PC-9 (cell line): ENCODE data around the gene TMEM17. TPM values are rescaled to one million over a fixed set of nuclear protein-coding genes. Genes with fewer than 3 reads are reported as not detected.

ENCODE experiments used
- BruUV-seq: library from RNA; stranded (reverse); fragments of 400-500 nt; replicated peaks from 2 replicates; lab custom pipeline; 2021; lab: Mats Ljungman, UMichigan
- CTCF ChIA-PET: fragments of 300-600 bp; sonication (Branson Sonifier 250); formaldehyde crosslinking; loops from one replicate; lab custom pipeline; 2022; ENCODE audit warnings: antibody characterized with exemption; lab: Charles Lee
- POLR2A ChIA-PET: fragments of 300-600 bp; sonication (Branson Sonifier 250); formaldehyde crosslinking; loops from one replicate; lab custom pipeline; 2022; ENCODE audit warnings: antibody characterized with exemption; ENCODE audit not compliant: unreplicated experiment; lab: Charles Lee
- DNase-seq, 2 experiments: peaks; one replicate each; pipeline versions ENCODE4 v3.0.0 to v3.0.0-alpha.2; 2015 to 2022; ENCODE audit warnings: mixed read lengths in 1 of 2
- H2AFZ ChIP-seq: fragments of 200-600 bp; sonication (generic); 2 replicates; pipeline ENCODE4 v1.8.1; 2017; ENCODE audit warnings: antibody characterized with exemption
- H3F3A ChIP-seq: fragments of 200-600 bp; sonication (generic); 2 replicates; pipeline ENCODE4 v1.8.1; 2017; ENCODE audit warnings: antibody characterized with exemption, mild to moderate bottlenecking, low read depth; ENCODE audit not compliant: insufficient read depth
- H3K27ac ChIP-seq: fragments of 200-600 bp; sonication (generic); 2 replicates; pipeline ENCODE4 v1.6.1; 2016; ENCODE audit warnings: mixed run types
- H3K27me3 ChIP-seq: fragments of 200-600 bp; sonication (generic); 2 replicates; pipeline ENCODE4 v1.6.1; 2016; ENCODE audit warnings: low read depth, mixed run types; ENCODE audit not compliant: insufficient read depth
- H3K36me3 ChIP-seq: fragments of 200-600 bp; sonication (generic); 2 replicates; pipeline ENCODE4 v1.6.1; 2016; ENCODE audit warnings: low read depth, mixed run types
- H3K4me1 ChIP-seq: fragments of 200-600 bp; sonication (generic); replicated peaks from 2 replicates; pipeline ENCODE4 v1.6.1; 2016; ENCODE audit warnings: mixed run types; ENCODE audit not compliant: insufficient read depth
- H3K4me2 ChIP-seq: fragments of 200-600 bp; sonication (generic); 2 replicates; pipeline ENCODE4 v1.6.1; 2017; ENCODE audit warnings: mixed run types
- H3K4me3 ChIP-seq: fragments of 200-600 bp; sonication (generic); 2 replicates; pipeline ENCODE4 v1.6.1; 2016; ENCODE audit warnings: mixed run types
- H3K79me2 ChIP-seq: fragments of 200-600 bp; sonication (generic); 2 replicates; pipeline ENCODE4 v1.6.1; 2017; ENCODE audit warnings: low read depth, mixed run types
- H3K9me2 ChIP-seq: fragments of 200-600 bp; sonication (generic); 2 replicates; pipeline ENCODE4 v1.8.1; 2017; ENCODE audit warnings: mild to moderate bottlenecking; ENCODE audit not compliant: insufficient read depth
- H3K9me3 ChIP-seq: fragments of 200-600 bp; sonication (generic); 2 replicates; pipeline ENCODE4 v1.8.1; 2016; ENCODE audit warnings: low read depth; ENCODE audit not compliant: insufficient read depth
- H4K20me1 ChIP-seq: fragments of 200-600 bp; sonication (generic); 2 replicates; pipeline ENCODE4 v1.8.1; 2017; ENCODE audit not compliant: insufficient read depth
- EZH2 ChIP-seq: fragments of 200-600 bp; sonication (generic); IDR thresholded peaks from 2 replicates; pipeline ENCODE4 v1.8.0; 2017; ENCODE audit warnings: antibody characterized with exemption, low read depth
- intact Hi-C: fragments of 100-400 bp; cut with micrococcal nuclease; formaldehyde crosslinking; loops from one replicate; pipeline ENCODE4 v1.10.0; 2022; ENCODE audit not compliant: unreplicated experiment
- total RNA-seq: library from RNA; stranded (reverse); gene quantifications from 2 replicates; pipeline ENCODE4 v1.2.3, GENCODE V29; 2021
- TF ChIP-seq, protein P1 (sequence below): fragments of 200-600 bp; sonication (generic); conservative IDR thresholded peaks from 2 replicates; pipeline ENCODE4 v1.6.1; 2017; ENCODE audit warnings: mixed run types, antibody characterized with exemption, mild to moderate bottlenecking, moderate library complexity

TMEM17 gene
- total RNA-seq, 1 experiment from 2014 or later, result 11.0 TPM

DNA sequence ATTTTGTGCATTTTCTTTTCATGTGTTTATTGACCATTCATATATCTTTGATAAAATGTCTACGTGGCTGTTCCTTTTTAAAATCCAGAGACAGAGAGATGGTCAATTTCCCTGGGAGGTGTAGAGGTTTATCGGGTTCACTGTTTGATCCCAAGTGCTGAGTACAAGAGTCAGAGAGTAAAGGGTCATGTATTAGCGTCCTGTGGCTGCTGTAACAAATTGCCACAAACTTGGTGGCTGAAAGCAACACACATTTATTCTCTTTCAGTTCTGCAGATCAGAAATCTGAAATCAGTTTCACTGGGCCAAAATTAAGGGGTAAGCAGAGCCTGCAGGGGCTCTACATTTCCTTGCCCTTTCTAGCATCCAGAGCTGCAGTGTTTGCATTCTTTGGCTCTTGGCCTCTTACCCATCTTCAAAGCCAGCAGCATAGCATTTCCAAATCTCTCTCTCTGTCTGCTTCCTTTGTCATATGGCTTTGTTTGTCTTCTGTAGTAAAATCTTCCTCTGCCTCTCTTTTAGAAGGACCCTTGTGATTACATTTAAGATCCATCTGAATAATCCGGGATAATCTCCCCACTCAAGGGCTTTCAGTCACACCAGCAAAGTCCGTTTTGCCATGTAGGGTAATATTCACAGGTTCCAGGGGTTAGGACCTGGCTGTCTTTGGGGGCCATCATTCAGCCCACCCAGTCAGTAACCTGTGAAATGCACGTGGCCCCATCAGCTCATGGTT, 49.9 kb downstream of the TMEM17 start:
- Histone ChIP-seq H3K9me2 (no peaks in the 10 kb centered on the region), H4K20me1 (no peaks in the 10 kb centered on the region), H3K4me1 (peaks cover 16% of the 10 kb centered on the region), H3F3A (no peaks in the 10 kb centered on the region), H3K27me3 (no peaks in the 10 kb centered on the region), H2AFZ (no peak overlapping the region), H3K9me3 (no peaks in the 10 kb centered on the region), H3K4me2 (peak overlapping the region; percentile 89), H3K27ac (peak overlapping the region; percentile 72), H3K79me2 (no peaks in the 10 kb centered on the region), H3K36me3 (no peaks in the 10 kb centered on the region), H3K4me3 (no peak overlapping the region; the same call in 1 of the 2 replicates)
- TSS peak; percentile 30 for BruUV-seq
- POLR2A ChIA-PET, result no interaction called here
- TF ChIP-seq EZH2, result no peak
- TF ChIP-seq, protein P1, sequence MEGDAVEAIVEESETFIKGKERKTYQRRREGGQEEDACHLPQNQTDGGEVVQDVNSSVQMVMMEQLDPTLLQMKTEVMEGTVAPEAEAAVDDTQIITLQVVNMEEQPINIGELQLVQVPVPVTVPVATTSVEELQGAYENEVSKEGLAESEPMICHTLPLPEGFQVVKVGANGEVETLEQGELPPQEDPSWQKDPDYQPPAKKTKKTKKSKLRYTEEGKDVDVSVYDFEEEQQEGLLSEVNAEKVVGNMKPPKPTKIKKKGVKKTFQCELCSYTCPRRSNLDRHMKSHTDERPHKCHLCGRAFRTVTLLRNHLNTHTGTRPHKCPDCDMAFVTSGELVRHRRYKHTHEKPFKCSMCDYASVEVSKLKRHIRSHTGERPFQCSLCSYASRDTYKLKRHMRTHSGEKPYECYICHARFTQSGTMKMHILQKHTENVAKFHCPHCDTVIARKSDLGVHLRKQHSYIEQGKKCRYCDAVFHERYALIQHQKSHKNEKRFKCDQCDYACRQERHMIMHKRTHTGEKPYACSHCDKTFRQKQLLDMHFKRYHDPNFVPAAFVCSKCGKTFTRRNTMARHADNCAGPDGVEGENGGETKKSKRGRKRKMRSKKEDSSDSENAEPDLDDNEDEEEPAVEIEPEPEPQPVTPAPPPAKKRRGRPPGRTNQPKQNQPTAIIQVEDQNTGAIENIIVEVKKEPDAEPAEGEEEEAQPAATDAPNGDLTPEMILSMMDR, result no peak
- intact Hi-C loops, result loop anchor here (10.0 kb wide), 1 partner anchor 1029 kb away; no protein-coding TSS in a partner anchor
- CTCF ChIA-PET, result interaction anchor here (0.7 to 2.2 kb wide), 9 partner anchors 41 to 1204 kb away, joined by 3 to 14 read pairs (median 4); no protein-coding TSS in a partner anchor
- no peak for DNase-seq

DNA sequence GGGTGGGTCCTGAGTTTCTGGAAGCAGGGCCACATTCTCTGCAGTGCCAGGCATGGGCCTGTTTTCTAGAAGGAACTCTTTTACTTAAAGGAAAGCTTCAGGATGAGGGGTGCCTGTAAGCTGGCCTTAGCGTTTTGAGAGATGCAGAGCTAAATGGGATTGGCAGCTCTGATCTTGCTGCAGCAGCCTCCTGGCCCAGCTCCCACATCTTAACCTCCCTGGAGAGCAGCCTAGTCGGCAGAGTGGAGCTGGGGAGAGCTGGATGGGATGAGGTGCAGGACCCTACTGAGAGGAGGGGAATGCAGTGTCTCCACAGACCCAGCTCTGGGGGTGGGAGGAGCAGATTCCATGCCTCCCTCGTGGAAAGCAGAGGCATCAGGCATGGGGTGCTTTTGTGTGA, 52.0 kb downstream of the TMEM17 start:
- Histone ChIP-seq H3K4me3 (no peak overlapping the region), H3K9me3 (no peaks in the 10 kb centered on the region), H3K27me3 (no peaks in the 10 kb centered on the region), H3K27ac (no peak overlapping the region), H4K20me1 (no peaks in the 10 kb centered on the region), H3K4me2 (no peak overlapping the region), H3K79me2 (no peaks in the 10 kb centered on the region), H3K4me1 (peaks cover 16% of the 10 kb centered on the region), H3K9me2 (no peaks in the 10 kb centered on the region), H3K36me3 (no peaks in the 10 kb centered on the region), H3F3A (no peaks in the 10 kb centered on the region), H2AFZ (no peak overlapping the region)
- CTCF ChIA-PET, result no interaction called here
- BruUV-seq, result no TSS peak
- intact Hi-C loops, result loop anchor here (10.0 kb wide), 1 partner anchor 1031 kb away; no protein-coding TSS in a partner anchor
- TF ChIP-seq, protein P1, result no peak
- no peak for TF ChIP-seq EZH2
- POLR2A ChIA-PET, result interaction anchor here (0.5 kb wide), 1 partner anchor 499 kb away, joined by 4 read pairs; no protein-coding TSS in a partner anchor
- no peak for DNase-seq

DNA sequence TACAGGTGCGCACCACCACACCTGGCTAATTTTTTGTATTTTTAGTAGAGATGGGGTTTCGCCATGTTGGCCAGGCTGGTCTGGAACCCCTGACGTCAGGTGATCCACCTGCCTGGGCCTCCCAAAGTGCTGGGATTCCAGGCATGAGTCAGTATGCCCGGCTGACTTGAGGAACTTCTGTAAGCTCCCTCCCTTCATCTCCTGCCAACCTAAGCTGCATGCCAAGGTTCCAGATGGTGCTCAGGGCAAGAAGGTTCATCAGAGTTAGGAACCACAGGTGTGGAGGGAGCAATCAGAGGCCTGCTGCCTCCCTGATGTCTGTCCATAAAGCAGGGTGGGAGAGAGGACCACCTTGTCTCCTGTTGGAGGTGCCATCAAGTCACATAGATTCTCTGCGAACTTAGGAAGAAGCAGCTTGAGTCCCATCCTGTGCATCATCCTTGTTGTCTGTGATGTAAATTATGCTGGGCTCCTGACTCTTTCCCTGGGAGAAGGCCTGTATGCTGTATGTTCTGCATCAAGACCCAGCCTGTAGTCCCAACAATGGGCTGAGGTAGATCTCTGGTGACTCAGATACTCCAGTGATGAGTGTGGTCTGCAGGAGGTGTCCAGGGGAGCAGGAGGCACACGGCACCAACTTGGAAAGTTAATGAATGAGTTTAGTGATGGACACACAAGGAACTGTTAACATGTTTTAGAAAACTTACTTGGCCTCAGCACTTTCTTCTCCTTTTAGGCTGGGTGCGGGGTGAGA, 53.1 kb downstream of the TMEM17 start:
- ChIA-PET POLR2A (no interaction called here), CTCF (no interaction called here)
- Histone ChIP-seq H3K9me2 (no peaks in the 10 kb centered on the region), H3K27ac (no peak overlapping the region), H4K20me1 (no peaks in the 10 kb centered on the region), H3K9me3 (no peaks in the 10 kb centered on the region), H2AFZ (no peak overlapping the region), H3K4me3 (no peak overlapping the region), H3K36me3 (no peaks in the 10 kb centered on the region), H3F3A (no peaks in the 10 kb centered on the region), H3K4me1 (peaks cover 16% of the 10 kb centered on the region), H3K4me2 (no peak overlapping the region), H3K27me3 (no peaks in the 10 kb centered on the region), H3K79me2 (no peaks in the 10 kb centered on the region)
- DNase-seq, result no peak
- TF ChIP-seq EZH2, result no peak
- TF ChIP-seq, protein P1, result no peak
- no TSS peak for BruUV-seq
- intact Hi-C loops, result loop anchor here (10.0 kb wide), 1 partner anchor 1032 kb away; no protein-coding TSS in a partner anchor
